Colonic mucosa (tissue), 4 donors: ENCODE results near the gene SLC39A8. TPM values are rescaled to one million over a fixed set of nuclear protein-coding genes. Genes with fewer than 3 reads are reported as not detected.

Experiments used
- DNase-seq: peaks from one replicate; pipeline ENCODE4 v3.0.0-alpha.2; 2020
- H3K27ac ChIP-seq: fragments of 200-600 bp; one replicate; pipeline ENCODE4 v1.8.0; 2021
- H3K27me3 ChIP-seq: fragments of 200-600 bp; one replicate; pipeline ENCODE4 v1.8.0; 2021
- H3K36me3 ChIP-seq: fragments of 200-600 bp; one replicate; pipeline ENCODE4 v1.8.0; 2021
- H3K4me1 ChIP-seq: fragments of 200-600 bp; one replicate; pipeline ENCODE4 v1.8.0; 2021; ENCODE audit warnings: mild to moderate bottlenecking
- H3K4me3 ChIP-seq: fragments of 200-600 bp; one replicate; pipeline ENCODE4 v1.8.0; 2021
- H3K9ac ChIP-seq, 2 donors: one replicate each; pipeline ENCODE4 v1.7.0; 2013; ENCODE audit warnings: control low read depth in 2 of 2, low read depth in 2 of 2, low read length in 2 of 2
- H3K9me3 ChIP-seq: fragments of 200-600 bp; one replicate; pipeline ENCODE4 v1.8.0; 2021
- intact Hi-C: fragments of 100-400 bp; cut with DNase I; formaldehyde crosslinking; loops from one replicate; pipeline ENCODE4 v1.14.1; 2022
- total RNA-seq, 2 donors: library from RNA; stranded (reverse); fragmentation: NEBNext Ultra II Directional in 1 of 2; extraction: Animal tissue kit (Norgen Biotek cat#: 25700) in 1 of 2; gene quantifications; one replicate each; pipeline ENCODE4 v1.2.1, GENCODE V29; 2021
- TF ChIP-seq, protein P1 (sequence below): fragments of 200-600 bp; IDR thresholded peaks from one replicate; pipeline ENCODE4 v1.8.0; 2022; ENCODE audit warnings: antibody characterized with exemption, mild to moderate bottlenecking
- donor health status: healthy.
- donor health status: DM: no; HTN: no; CAD: no.
- donor health status: DM: no; HTN: no; CAD: no.

SLC39A8 gene
- total RNA-seq, 2 donors from 2014 or later = 75.4 to 104 TPM

DNA sequence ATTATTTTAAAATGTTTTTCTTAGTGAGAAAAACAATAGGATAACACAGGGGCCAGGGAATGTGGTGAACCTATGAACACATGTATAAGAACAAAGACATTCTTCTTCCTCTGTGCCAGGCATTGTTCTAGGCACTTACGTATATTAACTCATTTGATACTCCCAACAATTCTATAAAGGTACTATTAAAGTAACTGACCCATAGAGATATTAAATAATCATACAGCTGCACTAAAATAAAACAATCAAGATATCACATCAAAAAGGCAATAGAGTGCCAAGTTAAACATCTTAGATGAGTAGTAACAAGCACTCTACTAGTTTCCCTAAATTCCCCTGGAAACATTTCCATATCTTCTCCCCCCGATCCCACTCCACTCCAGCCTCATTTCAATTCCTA lies 33.4 kb downstream of the SLC39A8 start:
- no peaks in the 10 kb centered on the region for H3K4me1 ChIP-seq
- H3K27ac ChIP-seq = no peak overlapping the region
- no peaks in the 10 kb centered on the region for H3K27me3 ChIP-seq
- H3K9me3 ChIP-seq = no peaks in the 10 kb centered on the region
- no peak for DNase-seq
- H3K36me3 ChIP-seq = no peaks in the 10 kb centered on the region
- H3K4me3 ChIP-seq = no peak overlapping the region
- intact Hi-C loops = no loop called here
- no peak overlapping the region for H3K9ac ChIP-seq
- TF ChIP-seq, protein P1, sequence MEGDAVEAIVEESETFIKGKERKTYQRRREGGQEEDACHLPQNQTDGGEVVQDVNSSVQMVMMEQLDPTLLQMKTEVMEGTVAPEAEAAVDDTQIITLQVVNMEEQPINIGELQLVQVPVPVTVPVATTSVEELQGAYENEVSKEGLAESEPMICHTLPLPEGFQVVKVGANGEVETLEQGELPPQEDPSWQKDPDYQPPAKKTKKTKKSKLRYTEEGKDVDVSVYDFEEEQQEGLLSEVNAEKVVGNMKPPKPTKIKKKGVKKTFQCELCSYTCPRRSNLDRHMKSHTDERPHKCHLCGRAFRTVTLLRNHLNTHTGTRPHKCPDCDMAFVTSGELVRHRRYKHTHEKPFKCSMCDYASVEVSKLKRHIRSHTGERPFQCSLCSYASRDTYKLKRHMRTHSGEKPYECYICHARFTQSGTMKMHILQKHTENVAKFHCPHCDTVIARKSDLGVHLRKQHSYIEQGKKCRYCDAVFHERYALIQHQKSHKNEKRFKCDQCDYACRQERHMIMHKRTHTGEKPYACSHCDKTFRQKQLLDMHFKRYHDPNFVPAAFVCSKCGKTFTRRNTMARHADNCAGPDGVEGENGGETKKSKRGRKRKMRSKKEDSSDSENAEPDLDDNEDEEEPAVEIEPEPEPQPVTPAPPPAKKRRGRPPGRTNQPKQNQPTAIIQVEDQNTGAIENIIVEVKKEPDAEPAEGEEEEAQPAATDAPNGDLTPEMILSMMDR = no peak

DNA sequence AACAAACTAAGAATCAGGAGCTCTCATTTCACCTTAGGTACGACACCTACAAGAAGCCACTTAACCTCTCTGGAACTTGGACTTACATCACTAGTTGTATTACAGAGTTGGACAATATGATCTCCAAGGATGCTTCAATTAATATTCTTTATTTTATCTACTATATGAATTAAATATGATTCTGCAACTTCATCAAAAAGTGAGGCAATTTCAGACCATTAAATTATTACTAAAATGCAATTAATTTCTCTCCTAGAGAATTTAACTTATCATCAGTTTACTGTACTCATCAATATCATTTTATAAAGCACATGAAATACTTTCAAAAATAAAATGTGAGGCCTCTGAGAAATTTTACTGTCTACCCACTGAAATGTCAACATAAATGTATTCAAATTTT lies 33.9 kb downstream of the SLC39A8 start:
- no peak overlapping the region for H3K4me3 ChIP-seq
- no peaks in the 10 kb centered on the region for H3K27me3 ChIP-seq
- DNase-seq = no peak
- H3K9ac ChIP-seq = no peak overlapping the region
- no peaks in the 10 kb centered on the region for H3K4me1 ChIP-seq
- H3K36me3 ChIP-seq = no peaks in the 10 kb centered on the region
- intact Hi-C loops = no loop called here
- no peaks in the 10 kb centered on the region for H3K9me3 ChIP-seq
- H3K27ac ChIP-seq = no peak overlapping the region
- TF ChIP-seq, protein P1 = no peak

DNA sequence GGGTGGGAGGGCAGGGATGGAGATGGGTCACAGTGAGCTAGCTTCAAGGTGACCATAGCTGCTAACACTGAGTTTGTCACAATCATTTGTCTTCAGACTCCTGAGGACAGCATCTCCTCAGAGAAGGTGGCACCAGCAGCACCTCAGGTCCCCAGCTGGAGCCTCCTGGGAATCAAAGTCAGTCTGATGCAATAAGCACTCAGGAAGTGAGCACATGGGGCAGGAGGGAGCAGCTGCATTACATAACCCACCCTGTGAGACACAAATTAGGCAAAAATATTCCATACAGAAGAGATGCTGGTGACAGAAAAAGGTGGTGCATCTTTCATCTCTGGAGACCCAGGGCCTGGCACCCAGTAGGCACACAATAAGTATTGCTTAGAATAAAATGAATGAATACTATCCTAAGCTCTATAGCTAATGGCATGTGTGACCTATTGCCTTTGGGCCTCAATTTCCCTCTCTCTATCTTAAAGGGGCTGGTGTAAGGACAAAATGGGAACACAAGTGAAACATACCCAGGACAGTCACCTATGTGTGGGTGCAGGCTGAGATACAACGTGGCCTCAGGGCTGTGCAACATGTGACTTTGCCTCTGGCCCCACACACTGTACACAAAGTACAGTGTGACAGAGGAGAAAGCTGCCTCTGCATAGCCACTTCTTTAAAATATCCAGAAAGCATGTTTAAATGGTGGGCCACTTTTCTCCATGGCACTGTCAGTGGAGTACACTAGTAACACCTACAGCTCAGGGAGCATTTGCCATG lies 37.1 kb downstream of the SLC39A8 start:
- H3K9me3 ChIP-seq = no peaks in the 10 kb centered on the region
- no peak for DNase-seq
- no peak overlapping the region for H3K9ac ChIP-seq
- H3K27me3 ChIP-seq = no peaks in the 10 kb centered on the region
- H3K4me1 ChIP-seq = no peaks in the 10 kb centered on the region
- TF ChIP-seq, protein P1 = no peak
- H3K27ac ChIP-seq = no peak overlapping the region
- H3K4me3 ChIP-seq = no peak overlapping the region
- no peaks in the 10 kb centered on the region for H3K36me3 ChIP-seq
- intact Hi-C loops = no loop called here

DNA sequence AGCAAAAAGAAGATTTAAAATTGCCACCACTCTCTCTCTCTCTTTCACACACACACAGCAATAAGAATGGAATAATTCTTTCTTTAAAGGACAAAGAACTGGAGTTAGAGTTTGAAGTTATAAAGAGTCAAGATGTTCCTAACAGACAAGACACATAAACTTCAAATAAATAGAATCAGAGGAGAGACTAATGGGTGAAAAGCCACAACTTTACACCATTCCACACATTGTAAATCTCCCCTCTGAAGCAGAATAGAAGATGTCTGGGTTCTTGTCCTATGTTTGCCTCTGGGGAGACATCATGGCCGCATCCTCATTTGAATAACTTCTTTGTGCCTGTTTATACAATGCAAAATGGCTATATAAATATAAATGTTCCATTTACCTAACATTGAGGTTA lies 39.6 kb downstream of the SLC39A8 start:
- intact Hi-C loops = no loop called here
- H3K36me3 ChIP-seq = no peaks in the 10 kb centered on the region
- no peak overlapping the region for H3K4me3 ChIP-seq
- DNase-seq = no peak
- H3K9ac ChIP-seq = no peak overlapping the region
- H3K9me3 ChIP-seq = no peaks in the 10 kb centered on the region
- H3K27ac ChIP-seq = no peak overlapping the region
- no peaks in the 10 kb centered on the region for H3K27me3 ChIP-seq
- TF ChIP-seq, protein P1 = no peak
- H3K4me1 ChIP-seq = no peaks in the 10 kb centered on the region

DNA sequence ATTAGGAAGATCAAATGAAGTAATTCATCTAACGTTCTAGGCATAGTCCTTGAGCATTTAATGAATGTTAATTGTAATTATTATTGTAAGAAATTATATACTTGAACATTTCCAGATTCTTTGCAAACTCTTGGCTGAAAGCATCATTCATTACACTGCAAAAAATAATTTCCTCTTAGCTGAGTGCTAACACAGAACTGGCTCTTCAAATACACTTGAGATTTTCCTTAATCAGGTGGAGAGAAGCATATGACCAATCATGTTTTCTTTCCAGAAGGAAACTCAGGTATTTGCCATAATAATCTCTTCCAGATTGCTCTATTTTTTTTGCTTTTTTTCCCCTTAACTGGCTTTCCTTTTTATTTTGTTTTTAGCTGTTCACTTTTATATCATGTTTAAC lies 42.5 kb downstream of the SLC39A8 start:
- no peaks in the 10 kb centered on the region for H3K36me3 ChIP-seq
- no peak overlapping the region for H3K27ac ChIP-seq
- no peak overlapping the region for H3K9ac ChIP-seq
- intact Hi-C loops = no loop called here
- TF ChIP-seq, protein P1 = no peak
- no peaks in the 10 kb centered on the region for H3K9me3 ChIP-seq
- H3K4me3 ChIP-seq = no peak overlapping the region
- no peak for DNase-seq
- no peaks in the 10 kb centered on the region for H3K27me3 ChIP-seq
- H3K4me1 ChIP-seq = no peaks in the 10 kb centered on the region
